RWPE1 (cell line): Measurements from ENCODE around the gene CXCR4.
"Not testable (repeated sequence)": the region's sequence is repeated elsewhere in the genome, so short reads cannot be mapped to it uniquely, and the experiment has no call there.

Source experiments
- CTCF ChIA-PET: fragments of 350-600 bp; sonication (Branson Sonifier 250); formaldehyde crosslinking; extraction: SDS; loops from one replicate; lab custom pipeline; 2021; lab: Yijun Ruan, JAX
- POLR2A ChIA-PET: fragments of 400-600 bp; formaldehyde crosslinking; extraction: SDS; loops from one replicate; lab custom pipeline; 2020; ENCODE audit warnings: antibody characterized with exemption; ENCODE audit not compliant: low non-redundant PET; lab: Yijun Ruan, JAX
- DNase-seq: peaks from one replicate; pipeline ENCODE4 v3.0.0; 2012; ENCODE audit warnings: low spot score
- H3K27ac ChIP-seq: fragments of 450-650 bp; 2 replicates; pipeline ENCODE4 v1.5.1; 2017
- TF ChIP-seq, protein P1 (sequence below): fragments of 450-650 bp; conservative IDR thresholded peaks from 2 replicates; pipeline ENCODE4 v1.5.1; 2017; ENCODE audit warnings: low read depth, mild to moderate bottlenecking

Gene CXCR4

DNA sequence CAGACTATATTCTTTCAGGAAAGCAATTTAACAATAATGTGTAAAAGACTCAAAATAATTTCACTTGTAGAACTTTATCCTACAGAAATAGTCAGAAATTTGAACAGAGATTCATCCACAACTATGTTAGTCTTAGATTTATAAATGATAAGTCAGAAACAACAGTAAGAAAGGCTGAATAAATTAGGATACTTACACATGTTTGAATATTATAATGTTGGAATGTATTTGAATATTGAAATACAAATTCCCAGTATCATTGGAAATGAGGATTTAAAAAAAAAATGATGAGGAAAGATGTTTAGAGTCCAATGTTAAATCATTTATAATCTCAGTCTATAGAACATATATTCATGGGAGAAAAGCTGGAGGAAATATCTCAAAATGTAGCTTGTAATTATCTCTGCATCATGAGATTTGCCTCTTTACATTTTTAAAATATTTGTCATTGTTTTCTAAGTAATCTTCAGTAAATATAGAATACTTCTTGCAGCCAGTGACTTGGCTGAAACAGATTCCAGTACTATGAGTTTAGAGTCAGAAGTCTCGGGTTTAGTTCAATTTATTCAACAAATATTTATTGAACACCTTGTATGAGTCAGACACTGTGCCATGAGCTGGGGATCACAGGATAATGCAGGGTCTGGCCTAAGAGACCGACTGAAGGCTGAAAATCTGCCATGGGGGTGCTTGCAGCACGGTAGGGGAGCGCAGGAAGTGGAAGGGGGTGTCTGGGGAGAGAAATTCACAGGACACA is 32.3 kb downstream of the CXCR4 start:
- no peak overlapping the region for H3K27ac ChIP-seq
- no peak for DNase-seq
- ChIA-PET POLR2A (no interaction called here), CTCF (no interaction called here)
- TF ChIP-seq, protein P1, sequence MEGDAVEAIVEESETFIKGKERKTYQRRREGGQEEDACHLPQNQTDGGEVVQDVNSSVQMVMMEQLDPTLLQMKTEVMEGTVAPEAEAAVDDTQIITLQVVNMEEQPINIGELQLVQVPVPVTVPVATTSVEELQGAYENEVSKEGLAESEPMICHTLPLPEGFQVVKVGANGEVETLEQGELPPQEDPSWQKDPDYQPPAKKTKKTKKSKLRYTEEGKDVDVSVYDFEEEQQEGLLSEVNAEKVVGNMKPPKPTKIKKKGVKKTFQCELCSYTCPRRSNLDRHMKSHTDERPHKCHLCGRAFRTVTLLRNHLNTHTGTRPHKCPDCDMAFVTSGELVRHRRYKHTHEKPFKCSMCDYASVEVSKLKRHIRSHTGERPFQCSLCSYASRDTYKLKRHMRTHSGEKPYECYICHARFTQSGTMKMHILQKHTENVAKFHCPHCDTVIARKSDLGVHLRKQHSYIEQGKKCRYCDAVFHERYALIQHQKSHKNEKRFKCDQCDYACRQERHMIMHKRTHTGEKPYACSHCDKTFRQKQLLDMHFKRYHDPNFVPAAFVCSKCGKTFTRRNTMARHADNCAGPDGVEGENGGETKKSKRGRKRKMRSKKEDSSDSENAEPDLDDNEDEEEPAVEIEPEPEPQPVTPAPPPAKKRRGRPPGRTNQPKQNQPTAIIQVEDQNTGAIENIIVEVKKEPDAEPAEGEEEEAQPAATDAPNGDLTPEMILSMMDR = no peak

DNA sequence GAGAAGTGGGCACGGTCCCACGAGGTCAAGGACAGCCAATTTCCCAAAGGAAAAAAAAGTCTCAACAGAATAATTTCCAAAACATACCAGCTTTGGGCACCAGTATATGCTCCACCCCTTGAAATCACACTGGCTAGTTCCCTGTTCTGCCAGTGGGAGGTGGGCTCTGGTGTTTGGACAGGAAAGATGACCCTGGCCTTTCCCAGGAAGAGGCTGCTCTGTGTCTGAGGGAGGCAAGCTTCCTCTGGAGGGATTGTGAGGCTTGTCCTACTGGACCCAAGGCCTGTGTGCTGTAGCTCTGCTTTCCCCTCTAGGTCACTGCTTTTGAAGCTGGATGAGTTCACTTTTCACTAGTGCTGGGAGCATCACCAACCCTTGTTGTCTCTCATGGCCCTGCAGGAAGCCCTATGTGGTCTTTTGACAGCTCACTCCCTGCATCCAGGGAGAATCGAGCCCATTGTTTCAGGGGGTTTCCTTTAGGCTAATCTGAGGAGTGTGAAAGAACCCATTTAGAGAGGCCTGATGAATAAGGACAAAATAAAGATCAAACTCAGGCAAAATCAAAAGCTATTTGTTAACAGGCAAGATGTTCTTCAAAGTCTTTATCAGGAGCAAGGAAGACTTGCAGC is 36.3 kb downstream of the CXCR4 start:
- ChIA-PET CTCF (interaction anchor here (0.6 to 0.7 kb wide), 2 partner anchors 24 to 343 kb away, joined by 3 read pairs; no protein-coding TSS in a partner anchor), POLR2A (no interaction called here)
- no peak overlapping the region for H3K27ac ChIP-seq
- DNase-seq = no peak
- TF ChIP-seq, protein P1 = no peak

DNA sequence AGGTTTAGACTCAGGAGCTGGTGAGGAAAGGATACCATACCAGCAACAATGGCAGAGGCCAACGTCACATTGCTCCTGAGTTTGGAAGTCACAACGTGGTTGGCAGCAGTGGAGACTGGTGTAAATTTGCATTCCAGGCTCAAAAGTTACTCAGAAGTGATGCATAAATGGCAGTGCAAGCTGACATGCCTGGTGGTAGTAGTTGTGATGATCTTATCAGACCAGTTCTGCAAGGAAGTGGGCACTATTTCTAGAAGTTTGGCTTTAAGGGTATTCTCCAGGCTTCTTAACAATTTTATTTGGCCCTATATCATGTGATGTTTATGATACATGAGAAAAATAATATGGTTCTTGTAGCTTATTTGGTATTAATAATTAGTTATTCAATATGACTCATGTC is 37.8 kb downstream of the CXCR4 start:
- ChIA-PET POLR2A (no interaction called here), CTCF (no interaction called here)
- no peak overlapping the region for H3K27ac ChIP-seq
- DNase-seq = no peak
- TF ChIP-seq, protein P1 = no peak

DNA sequence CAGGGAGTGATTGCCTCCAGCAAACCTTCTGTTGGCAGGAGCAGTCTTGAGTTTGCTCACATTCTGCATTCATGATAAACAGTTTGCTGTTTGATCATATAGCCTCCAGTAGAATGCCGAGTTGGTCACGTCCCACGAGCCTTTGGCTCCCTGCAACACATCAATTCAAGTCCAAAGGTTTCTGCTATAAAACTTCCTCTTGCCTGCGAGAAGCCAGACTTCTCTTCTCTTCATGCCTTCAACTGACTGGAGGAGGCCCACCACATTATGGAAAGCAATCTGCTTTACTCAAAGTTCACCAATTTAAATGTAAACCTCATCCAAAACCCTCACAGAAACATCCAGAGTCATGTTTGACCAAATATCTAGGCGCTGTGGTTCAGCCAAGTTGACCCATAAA is 40.8 kb downstream of the CXCR4 start:
- POLR2A ChIA-PET = no interaction called here
- DNase-seq = no peak
- H3K27ac ChIP-seq = no peak overlapping the region
- TF ChIP-seq, protein P1 = no peak
- CTCF ChIA-PET = no interaction called here

DNA sequence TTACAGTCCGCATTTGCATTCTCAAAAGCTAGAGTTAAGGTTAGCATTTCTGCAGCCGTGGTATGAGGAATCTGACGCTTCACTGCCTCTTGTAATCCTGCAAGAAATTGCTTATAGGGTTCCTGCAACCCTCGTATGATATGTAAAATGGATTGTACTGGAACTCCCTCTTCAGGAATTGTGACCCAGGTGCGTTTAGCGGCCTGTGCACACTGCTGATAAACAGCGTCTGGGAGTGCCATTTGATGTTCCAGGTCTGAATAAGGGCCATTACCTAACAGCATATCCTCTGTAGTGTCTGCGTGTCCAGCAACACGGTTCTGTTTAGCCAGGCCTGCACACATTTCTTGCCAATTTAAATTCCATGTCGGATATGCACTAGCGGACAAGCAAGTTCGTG is 42.5 kb downstream of the CXCR4 start:
- TF ChIP-seq, protein P1 = no peak
- CTCF ChIA-PET = no interaction called here
- POLR2A ChIA-PET = no interaction called here
- no peak for DNase-seq
- H3K27ac ChIP-seq = no peak overlapping the region

DNA sequence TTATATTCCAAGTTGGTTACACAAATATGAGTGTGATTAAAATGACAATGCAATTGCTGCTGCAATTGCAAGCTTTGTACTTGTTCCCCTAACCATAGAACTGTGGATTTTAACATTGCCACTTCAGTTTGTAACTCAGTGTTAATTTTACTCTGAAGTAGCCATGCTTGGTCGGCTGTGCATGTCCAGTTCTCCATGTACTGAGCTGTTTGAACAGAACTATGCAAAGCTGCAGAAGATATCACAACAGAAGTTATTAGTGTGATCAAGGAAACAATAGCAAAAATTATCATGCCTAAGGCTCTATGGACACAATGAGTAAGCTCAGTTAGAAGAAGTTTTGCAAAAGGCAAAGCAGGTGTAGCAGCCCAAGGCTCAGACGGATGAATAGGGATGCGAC is 45.3 kb downstream of the CXCR4 start:
- no peak for DNase-seq
- H3K27ac ChIP-seq = no peak overlapping the region
- TF ChIP-seq, protein P1 = no peak
- POLR2A ChIA-PET = no interaction called here
- CTCF ChIA-PET = no interaction called here

DNA sequence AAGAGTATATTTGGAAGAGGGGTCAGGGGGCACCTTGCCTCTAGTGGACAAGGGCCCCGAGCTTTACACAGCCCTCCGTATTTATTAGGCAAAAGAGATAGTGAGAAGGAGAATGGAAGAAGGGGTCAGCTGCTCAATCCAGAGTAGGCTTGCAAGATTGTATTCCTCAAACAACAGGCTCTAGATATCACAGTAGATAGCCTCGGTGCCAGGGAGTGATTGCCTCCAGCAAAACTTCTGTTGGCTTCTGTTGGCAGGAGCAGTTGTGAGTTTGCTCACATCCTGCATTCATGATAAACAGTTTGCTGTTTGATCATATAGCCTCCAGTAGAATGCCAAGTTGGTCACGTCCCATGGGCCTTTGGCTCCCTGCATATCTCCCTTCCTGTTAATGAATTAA is 46.1 kb downstream of the CXCR4 start:
- DNase-seq, CTCF ChIA-PET, POLR2A ChIA-PET, H3K27ac ChIP-seq: not testable (repeated sequence)
